ENCODE results near the gene EFHC2.

The EFHC2 gene

DNA sequence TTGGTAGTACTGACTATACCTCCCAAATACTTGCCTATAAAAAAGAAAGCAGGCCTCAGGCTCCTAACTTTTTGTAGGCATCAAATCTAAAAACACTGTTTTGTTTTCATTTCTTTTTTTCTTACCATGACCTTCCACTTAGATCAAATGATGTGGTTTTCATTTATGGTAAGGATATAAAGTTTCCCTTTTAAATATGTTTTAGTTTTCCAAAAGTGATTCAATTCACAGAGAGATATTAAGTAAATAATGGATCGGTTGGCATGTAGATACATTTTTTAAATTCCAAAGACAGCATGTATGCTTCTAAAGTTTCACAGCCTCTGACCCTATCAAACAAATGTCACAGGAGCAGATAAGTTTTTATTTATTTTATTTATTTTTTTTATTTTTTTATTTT is 23.9 kb downstream of the EFHC2 start (continued):
- TF ChIP-seq, protein P1, sequence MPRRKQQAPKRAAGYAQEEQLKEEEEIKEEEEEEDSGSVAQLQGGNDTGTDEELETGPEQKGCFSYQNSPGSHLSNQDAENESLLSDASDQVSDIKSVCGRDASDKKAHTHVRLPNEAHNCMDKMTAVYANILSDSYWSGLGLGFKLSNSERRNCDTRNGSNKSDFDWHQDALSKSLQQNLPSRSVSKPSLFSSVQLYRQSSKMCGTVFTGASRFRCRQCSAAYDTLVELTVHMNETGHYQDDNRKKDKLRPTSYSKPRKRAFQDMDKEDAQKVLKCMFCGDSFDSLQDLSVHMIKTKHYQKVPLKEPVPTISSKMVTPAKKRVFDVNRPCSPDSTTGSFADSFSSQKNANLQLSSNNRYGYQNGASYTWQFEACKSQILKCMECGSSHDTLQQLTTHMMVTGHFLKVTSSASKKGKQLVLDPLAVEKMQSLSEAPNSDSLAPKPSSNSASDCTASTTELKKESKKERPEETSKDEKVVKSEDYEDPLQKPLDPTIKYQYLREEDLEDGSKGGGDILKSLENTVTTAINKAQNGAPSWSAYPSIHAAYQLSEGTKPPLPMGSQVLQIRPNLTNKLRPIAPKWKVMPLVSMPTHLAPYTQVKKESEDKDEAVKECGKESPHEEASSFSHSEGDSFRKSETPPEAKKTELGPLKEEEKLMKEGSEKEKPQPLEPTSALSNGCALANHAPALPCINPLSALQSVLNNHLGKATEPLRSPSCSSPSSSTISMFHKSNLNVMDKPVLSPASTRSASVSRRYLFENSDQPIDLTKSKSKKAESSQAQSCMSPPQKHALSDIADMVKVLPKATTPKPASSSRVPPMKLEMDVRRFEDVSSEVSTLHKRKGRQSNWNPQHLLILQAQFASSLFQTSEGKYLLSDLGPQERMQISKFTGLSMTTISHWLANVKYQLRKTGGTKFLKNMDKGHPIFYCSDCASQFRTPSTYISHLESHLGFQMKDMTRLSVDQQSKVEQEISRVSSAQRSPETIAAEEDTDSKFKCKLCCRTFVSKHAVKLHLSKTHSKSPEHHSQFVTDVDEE (CRISPR knock-in tag; IDR thresholded peaks at IDR 0.05): no peak

DNA sequence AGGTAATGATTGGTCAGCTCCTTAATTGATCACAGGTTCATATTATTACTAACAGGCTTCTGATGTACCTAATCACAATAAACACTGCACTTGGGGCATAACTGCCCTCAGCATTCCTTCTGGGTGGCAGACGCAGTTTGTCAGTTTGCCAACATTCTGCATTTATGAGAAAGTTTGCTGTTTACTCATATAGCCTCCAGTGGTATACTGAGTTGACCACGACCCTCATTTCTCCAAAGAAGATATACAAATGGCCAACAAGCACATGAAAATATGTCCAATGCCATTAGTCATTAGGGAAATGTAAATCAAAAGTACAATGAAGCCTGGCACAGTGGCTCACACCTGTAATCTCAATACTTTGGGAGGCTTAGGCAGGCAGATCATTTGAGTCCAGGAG is 26.3 kb downstream of the EFHC2 start:
- no peak for ATAC-seq
- TF ChIP-seq PPARA (CRISPR knock-in tag; IDR thresholded peaks at IDR 0.05; ENCODE audit: borderline replicate concordance) (no peak), BACH2 (CRISPR knock-in tag; IDR thresholded peaks at IDR 0.05; ENCODE audit: borderline replicate concordance) (no peak), RARB (CRISPR knock-in tag; IDR thresholded peaks at IDR 0.05) (no peak), OSR1 (CRISPR knock-in tag; IDR thresholded peaks at IDR 0.05) (no peak), GLIS3 (CRISPR knock-in tag; IDR thresholded peaks at IDR 0.05) (no peak), ESRRG (CRISPR knock-in tag; IDR thresholded peaks at IDR 0.05) (no peak), ZFP3 (CRISPR knock-in tag; IDR thresholded peaks at IDR 0.05) (no peak), SNAI2 (CRISPR knock-in tag; IDR thresholded peaks at IDR 0.05) (no peak), ZNF565 (CRISPR knock-in tag; conservative IDR thresholded peaks at IDR 0.05; ENCODE audit: low read depth) (no peak), ZNF70 (CRISPR knock-in tag; IDR thresholded peaks at IDR 0.05) (no peak), ARNTL (CRISPR knock-in tag; IDR thresholded peaks at IDR 0.05; ENCODE audit: borderline replicate concordance, low read depth) (no peak), ZNF8 (CRISPR knock-in tag; IDR thresholded peaks at IDR 0.05) (no peak), ZC3H10 (CRISPR knock-in tag; IDR thresholded peaks at IDR 0.05) (no peak), CSDC2 (CRISPR knock-in tag; IDR thresholded peaks at IDR 0.05) (no peak), ISL1 (CRISPR knock-in tag; IDR thresholded peaks at IDR 0.05) (no peak), TOX (CRISPR knock-in tag; IDR thresholded peaks at IDR 0.05; ENCODE audit: borderline replicate concordance) (no peak), TCF4 (CRISPR knock-in tag; IDR thresholded peaks at IDR 0.05; ENCODE audit: borderline replicate concordance) (no peak)
- TF ChIP-seq, protein P2, sequence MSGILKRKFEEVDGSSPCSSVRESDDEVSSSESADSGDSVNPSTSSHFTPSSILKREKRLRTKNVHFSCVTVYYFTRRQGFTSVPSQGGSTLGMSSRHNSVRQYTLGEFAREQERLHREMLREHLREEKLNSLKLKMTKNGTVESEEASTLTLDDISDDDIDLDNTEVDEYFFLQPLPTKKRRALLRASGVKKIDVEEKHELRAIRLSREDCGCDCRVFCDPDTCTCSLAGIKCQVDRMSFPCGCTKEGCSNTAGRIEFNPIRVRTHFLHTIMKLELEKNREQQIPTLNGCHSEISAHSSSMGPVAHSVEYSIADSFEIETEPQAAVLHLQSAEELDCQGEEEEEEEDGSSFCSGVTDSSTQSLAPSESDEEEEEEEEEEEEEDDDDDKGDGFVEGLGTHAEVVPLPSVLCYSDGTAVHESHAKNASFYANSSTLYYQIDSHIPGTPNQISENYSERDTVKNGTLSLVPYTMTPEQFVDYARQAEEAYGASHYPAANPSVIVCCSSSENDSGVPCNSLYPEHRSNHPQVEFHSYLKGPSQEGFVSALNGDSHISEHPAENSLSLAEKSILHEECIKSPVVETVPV (CRISPR knock-in tag; IDR thresholded peaks at IDR 0.05): no peak
- TF ChIP-seq, protein P3, sequence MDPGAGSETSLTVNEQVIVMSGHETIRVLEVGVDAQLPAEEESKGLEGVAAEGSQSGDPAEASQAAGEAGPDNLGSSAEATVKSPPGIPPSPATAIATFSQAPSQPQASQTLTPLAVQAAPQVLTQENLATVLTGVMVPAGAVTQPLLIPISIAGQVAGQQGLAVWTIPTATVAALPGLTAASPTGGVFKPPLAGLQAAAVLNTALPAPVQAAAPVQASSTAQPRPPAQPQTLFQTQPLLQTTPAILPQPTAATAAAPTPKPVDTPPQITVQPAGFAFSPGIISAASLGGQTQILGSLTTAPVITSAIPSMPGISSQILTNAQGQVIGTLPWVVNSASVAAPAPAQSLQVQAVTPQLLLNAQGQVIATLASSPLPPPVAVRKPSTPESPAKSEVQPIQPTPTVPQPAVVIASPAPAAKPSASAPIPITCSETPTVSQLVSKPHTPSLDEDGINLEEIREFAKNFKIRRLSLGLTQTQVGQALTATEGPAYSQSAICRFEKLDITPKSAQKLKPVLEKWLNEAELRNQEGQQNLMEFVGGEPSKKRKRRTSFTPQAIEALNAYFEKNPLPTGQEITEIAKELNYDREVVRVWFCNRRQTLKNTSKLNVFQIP (CRISPR knock-in tag; IDR thresholded peaks at IDR 0.05; ENCODE audit: borderline replicate concordance, low read depth): no peak

DNA sequence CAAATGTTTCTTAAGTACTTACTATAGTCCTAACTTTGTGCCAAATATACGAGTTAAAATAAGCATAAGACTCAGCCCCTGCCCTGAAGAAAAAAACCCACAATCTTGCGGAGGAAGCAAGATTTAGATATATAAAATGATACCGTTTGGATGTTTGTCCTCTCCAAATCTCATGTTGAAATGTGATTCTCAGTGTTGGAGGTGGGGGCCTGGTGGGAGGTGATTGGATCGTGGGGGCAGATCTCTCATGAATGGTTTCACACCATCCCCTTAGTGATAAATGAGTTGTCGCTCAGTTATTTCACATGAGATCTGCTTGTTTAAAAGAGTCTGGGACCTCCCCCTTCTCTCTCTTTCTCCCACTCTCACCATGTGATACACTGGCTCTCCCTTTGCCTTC is 28.7 kb downstream of the EFHC2 start:
- TF ChIP-seq, protein P4, sequence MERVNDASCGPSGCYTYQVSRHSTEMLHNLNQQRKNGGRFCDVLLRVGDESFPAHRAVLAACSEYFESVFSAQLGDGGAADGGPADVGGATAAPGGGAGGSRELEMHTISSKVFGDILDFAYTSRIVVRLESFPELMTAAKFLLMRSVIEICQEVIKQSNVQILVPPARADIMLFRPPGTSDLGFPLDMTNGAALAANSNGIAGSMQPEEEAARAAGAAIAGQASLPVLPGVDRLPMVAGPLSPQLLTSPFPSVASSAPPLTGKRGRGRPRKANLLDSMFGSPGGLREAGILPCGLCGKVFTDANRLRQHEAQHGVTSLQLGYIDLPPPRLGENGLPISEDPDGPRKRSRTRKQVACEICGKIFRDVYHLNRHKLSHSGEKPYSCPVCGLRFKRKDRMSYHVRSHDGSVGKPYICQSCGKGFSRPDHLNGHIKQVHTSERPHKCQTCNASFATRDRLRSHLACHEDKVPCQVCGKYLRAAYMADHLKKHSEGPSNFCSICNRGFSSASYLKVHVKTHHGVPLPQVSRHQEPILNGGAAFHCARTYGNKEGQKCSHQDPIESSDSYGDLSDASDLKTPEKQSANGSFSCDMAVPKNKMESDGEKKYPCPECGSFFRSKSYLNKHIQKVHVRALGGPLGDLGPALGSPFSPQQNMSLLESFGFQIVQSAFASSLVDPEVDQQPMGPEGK (CRISPR knock-in tag; IDR thresholded peaks at IDR 0.05; ENCODE audit: borderline replicate concordance): no peak
- TF ChIP-seq, protein P2 (CRISPR knock-in tag; IDR thresholded peaks at IDR 0.05): no peak
- TF ChIP-seq TOX (CRISPR knock-in tag; IDR thresholded peaks at IDR 0.05; ENCODE audit: borderline replicate concordance) (no peak), ZFP30 (CRISPR knock-in tag; IDR thresholded peaks at IDR 0.05) (no peak), OSR1 (CRISPR knock-in tag; IDR thresholded peaks at IDR 0.05) (no peak), ZNF8 (CRISPR knock-in tag; IDR thresholded peaks at IDR 0.05) (no peak), ISL1 (CRISPR knock-in tag; IDR thresholded peaks at IDR 0.05) (no peak), CSDC2 (CRISPR knock-in tag; IDR thresholded peaks at IDR 0.05) (no peak), RARB (CRISPR knock-in tag; IDR thresholded peaks at IDR 0.05) (no peak), ARNTL (CRISPR knock-in tag; IDR thresholded peaks at IDR 0.05; ENCODE audit: borderline replicate concordance, low read depth) (no peak)
- TF ChIP-seq, protein P5, sequence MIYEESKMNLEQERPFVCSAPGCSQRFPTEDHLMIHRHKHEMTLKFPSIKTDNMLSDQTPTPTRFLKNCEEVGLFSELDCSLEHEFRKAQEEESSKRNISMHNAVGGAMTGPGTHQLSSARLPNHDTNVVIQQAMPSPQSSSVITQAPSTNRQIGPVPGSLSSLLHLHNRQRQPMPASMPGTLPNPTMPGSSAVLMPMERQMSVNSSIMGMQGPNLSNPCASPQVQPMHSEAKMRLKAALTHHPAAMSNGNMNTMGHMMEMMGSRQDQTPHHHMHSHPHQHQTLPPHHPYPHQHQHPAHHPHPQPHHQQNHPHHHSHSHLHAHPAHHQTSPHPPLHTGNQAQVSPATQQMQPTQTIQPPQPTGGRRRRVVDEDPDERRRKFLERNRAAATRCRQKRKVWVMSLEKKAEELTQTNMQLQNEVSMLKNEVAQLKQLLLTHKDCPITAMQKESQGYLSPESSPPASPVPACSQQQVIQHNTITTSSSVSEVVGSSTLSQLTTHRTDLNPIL (CRISPR knock-in tag; IDR thresholded peaks at IDR 0.05; ENCODE audit: low read depth): no peak
- TF ChIP-seq, protein P3 (CRISPR knock-in tag; IDR thresholded peaks at IDR 0.05; ENCODE audit: borderline replicate concordance, low read depth): no peak
- ATAC-seq: no peak
